CD4-positive, alpha-beta T cell treated with Interleukin-15 for 1 hour (primary cell): ENCODE measurements around the gene WDPCP.
"Not testable (repeated sequence)": the region's sequence is repeated elsewhere in the genome, so short reads cannot be mapped to it uniquely, and the experiment has no call there.

Source experiments
- DNase-seq: peaks from one replicate; pipeline ENCODE4 v3.0.0-alpha.2; 2020

The WDPCP gene

GRCh38 chr2:63590626-63591408 lies 2.5 kb upstream of the WDPCP start:
- DNase-seq: no peak

DNA sequence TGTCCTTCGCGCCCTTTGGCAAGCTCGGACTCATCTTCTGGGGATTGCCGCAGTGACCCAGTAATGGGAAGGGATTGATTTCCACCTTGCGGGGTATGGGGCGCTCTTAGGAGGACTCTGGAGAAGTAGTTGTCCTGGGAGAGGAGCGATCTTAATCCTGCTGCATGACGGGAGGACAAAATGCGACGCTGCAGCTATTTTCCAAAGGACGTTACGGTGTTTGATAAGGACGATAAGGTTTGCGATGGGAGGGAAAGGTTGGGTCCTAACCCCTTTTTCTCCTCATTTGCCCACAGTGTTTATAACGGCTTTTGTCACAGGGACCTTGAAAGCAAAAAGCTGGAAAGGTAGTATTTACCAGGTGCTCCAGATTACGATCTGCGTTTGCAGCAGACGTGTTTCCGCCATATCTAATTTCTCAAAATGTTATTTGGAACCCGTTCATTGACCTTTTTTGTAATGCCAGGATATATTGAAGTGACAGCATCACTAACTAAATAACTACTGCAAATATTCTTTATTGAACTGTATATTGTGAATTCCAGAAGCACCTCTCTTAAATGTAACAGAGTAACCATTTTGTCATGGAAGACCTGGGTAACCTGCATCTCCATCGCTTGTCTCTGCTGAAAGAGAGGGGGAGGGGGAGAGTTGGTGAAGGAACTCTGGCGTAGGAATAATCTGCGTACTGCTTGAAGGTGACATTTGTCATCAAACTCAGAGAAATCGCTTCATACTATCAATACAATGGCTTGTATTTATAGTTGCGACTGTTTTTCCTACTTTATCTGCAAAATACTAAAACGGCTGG lies 1.1 kb upstream of the WDPCP start:
- no peak for DNase-seq

DNA sequence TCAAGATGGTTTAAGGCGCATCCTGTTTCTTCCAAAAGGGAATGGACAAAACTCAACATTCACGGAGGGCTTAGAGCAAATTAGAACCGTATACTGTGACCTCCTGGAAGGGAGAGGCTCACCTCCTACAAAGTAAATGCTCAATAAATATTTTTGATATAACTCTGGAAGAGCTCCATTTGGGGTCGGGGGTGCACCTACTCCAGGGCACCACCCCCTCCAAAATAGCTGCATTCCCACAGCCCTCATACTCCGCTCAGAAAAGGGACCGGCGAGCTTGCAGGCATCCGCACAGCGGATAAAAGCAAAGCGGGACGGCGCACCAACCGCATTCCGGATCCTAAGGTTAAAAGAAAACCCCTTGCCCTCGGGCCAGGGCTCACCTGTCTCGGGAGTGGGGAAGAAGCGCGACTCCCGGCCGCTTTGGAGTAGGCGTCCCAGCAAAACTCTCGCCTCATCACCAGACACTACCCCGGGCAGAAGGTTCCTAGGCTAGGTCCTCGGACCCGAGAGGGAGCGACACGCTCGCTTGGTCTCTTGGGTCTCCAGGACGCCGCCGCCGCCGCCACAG lies 378 bp downstream of the WDPCP start:
- no peak for DNase-seq

GRCh38 chr2:63582873-63583272 lies 5.4 kb downstream of the WDPCP start:
- DNase-seq: no peak

DNA sequence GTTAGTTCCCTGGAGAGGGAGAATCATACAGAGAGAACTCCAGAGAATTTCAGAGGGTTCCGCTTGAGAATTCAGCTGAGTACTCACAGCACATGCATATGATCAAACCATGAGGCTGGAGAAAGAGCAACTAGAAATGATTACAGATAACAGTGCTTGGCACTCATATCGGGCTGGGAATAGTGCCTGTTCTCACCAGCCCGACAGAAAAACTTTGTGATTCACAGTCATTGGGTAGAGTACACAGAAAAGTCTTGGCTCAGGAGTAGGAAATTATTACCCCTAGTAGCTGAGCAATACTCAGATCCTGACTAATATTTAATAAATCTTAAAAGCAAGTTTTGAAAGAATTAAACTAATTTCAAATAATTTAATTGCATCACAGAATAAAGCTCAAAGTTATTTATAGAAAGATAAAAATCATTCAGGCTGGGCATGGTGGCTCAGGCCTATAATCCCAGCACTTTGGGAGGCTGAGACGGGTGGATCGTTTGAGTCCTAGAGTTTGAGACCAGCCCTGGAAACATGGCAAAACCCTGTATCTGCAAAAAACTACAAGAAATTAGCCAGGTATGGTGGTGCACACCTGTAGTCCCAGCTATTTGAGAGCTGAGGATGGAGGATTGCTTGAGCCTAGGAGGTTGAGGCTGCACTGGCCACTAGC lies 6.8 kb downstream of the WDPCP start:
- DNase-seq: no peak

DNA sequence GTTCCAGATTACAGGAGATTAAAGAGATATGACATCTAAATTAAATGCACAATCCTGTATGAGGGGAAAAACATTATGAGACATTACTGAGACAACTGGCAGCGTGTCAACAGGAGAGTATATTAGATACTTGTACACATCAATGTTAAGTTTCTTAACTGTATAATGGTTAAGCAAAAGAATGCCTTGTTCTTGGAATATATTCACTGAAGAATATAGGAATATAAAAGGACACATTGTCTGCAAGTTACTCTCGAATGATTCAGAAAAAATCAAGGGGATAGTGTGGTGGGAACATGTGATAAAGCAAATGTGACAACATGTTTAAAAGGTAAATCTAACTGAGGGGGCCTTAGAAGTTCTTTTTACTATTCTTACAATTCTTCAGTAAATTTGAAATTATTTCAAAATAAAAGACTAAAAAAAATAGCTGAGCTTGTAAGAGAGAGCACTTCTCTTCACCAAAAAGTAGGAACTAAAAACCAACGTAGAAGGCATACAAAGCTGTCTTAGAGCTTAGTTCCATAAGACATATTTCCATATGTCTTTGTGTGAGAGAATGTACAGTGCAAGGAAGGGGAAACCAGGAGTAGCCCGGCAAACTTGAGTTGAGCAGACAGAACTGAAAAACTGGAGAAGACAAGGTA lies 7.5 kb downstream of the WDPCP start:
- DNase-seq: no peak

- DNase-seq: no peak
Measured at GRCh38 chr2:63578767-63579166, 9.5 kb downstream of the WDPCP start.

DNA sequence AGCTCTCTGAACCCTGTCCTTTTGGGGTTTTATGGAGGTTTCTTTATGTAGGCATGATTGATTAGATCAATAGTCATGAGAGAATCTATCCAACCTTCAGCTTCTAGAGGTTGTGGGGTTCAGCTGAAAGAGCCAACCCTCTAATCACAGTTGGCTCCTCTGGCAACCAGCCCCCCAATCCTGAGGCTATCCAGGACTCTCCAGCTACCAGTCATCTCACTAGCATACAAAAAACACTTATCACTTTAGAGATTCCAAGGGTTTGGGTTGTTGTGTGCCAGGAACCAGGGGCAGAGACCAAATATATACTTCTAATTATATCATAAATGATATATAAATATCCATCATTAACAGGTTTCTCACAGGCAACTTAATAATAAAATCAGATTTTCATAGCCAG lies 11.7 kb downstream of the WDPCP start:
- no peak for DNase-seq

DNA sequence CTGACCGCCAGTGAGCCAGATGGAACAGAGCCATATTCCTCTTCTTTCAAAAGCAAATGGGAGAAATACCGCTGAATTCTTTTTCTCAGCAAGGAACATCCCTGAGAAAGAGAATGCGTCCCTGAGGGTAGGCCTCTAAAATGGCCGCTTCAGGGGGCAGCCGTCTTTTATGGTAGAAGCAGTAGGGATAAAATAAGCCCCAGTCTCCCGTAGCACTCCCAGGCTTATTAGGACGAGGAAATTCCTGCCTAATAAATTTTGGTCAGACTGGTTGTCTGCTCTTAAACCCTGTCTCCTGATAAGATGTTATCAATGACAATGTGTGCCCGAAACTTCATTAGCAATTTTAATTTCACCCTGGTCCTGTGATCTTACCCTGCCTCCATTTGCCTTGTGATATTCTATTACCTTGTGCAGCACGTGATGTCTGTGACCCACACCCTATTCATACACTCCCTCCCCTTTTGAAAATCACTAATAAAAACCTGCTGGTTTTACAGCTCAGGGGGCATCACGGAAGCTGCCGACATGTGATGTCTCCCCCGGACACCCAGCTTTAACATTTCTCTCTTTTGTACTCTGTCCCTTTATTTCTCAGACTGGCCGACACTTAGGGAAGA lies 14.4 kb downstream of the WDPCP start:
- not testable (repeated sequence) for DNase-seq

DNA sequence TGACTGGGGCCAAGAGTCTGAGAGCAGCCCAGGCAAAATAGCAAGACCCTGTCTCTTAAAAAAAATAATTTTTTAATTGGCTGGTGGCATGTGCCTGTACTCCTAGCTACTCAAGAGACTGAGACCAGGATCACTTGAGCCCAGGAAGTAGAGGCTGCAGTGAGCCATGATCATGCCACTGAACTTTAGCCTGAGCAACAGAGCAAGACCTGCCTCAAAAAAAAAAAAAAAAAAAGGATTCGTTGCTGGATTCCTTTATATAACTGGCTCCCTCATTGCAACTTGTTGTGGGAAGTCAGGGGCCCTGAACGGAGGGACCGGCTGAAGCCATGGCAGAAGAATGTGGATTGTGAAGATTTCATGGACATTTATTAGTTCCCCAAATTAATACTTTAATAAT lies 15.3 kb downstream of the WDPCP start:
- not testable (repeated sequence) for DNase-seq

GRCh38 chr2:63572001-63572400 lies 16.3 kb downstream of the WDPCP start:
- DNase-seq: no peak

GRCh38 chr2:63571291-63571690 lies 17.0 kb downstream of the WDPCP start:
- no peak for DNase-seq

GRCh38 chr2:63569740-63570139 lies 18.5 kb downstream of the WDPCP start:
- no peak for DNase-seq

DNA sequence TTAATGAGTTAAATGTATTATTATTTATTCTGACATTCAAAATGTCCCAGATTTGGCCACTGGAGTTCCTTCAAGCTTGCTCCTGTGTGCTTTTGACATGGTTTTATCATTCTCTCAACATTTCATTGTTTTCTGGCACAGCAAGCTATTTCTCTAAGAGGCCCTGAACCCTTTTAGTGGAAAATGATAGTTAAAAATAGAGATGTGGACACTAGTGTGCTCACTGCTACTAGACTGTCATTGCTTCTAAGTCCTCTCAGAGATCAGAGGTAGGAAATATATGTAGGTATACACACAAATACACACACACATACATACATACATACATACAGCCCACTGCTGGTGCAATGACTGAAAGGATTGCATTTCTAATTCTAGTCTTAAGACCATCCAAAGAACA lies 25.5 kb downstream of the WDPCP start:
- no peak for DNase-seq

DNA sequence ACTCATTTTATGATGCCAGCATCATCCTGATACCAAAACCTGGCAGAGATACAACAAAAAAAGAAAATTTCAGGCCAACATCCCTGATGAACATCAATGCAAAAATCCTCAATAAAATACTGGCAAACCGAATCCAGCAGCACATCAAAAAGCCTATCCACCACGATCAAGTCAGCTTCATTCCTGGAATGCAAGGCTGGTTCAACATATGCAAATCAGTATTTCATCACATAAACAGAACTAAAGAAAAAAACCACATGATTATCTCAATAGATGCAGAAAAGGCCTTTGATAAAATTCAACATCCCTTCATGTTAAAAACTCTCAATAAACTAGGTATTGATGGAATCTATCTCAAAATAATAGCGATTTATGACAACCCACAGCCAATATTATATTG lies 29.4 kb downstream of the WDPCP start:
- not testable (repeated sequence) for DNase-seq

DNA sequence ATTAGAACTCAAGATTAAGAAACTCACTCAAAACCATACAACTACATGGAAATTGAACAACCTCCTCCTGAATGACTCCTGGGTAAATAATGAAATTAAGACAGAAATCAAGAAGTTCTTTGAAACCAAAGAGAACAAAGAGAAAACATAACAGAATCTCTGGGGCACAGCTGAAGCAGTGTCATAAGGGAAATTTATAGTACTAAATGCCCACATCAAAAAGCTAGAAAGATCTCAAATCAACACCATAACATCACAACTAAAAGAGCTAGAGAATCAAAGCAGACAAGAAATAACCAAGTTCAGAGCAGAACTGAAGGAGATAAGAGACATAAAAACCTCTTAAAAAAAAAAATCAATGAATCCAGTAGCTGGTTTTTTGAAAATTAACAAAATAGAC lies 30.5 kb downstream of the WDPCP start:
- not testable (repeated sequence) for DNase-seq

GRCh38 chr2:63555931-63556330 lies 32.3 kb downstream of the WDPCP start:
- no peak for DNase-seq

GRCh38 chr2:63555299-63555698 lies 33.0 kb downstream of the WDPCP start:
- DNase-seq: no peak

GRCh38 chr2:63553049-63553448 lies 35.2 kb downstream of the WDPCP start:
- DNase-seq: no peak

- no peak for DNase-seq
Measured at GRCh38 chr2:63545023-63545422, 43.3 kb downstream of the WDPCP start.

DNA sequence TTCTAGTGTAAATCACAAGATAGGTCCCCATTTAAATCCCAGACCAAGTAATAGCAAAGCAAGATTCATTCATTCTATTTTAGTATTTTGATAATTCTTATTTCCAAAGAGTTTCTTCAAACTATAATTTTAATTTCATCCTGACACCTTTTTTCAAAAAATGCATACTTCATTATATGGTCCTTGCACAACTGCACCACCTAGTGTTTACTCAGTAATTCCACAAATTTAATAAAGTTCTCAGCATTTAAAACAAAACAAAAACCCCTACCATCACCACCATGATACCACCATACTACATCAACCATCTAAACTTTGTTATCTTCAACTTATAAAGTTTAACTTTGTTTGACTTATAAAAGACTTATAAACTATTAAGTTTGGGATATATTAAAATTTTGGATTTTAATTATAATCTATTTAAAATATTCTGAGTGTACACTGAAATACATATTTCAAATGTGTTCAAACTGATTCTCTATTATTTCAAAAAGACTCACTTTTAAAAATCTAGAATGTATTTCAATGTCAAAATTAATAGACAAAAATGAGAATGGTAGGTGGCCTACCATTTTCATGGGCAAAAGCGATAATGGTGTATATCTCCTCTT lies 44.2 kb downstream of the WDPCP start:
- DNase-seq: no peak
